Mesothelial cell of epicardium (in vitro differentiated cells): ENCODE measurements around the gene BTN3A1. TPM values are rescaled to one million over a fixed set of nuclear protein-coding genes. Genes with fewer than 3 reads are reported as not detected.

Experiments used
- DNase-seq, 2 experiments: peaks; one replicate each; pipeline ENCODE4 v3.0.0; 2021; ENCODE audit warnings: low spot score in 2 of 2; ENCODE audit not compliant: unreplicated experiment in 2 of 2
- H3K27ac Mint-ChIP-seq: 2 replicates; pipeline ENCODE4 v1.8.0; 2021; ENCODE audit warnings: mixed read lengths
- H3K27me3 Mint-ChIP-seq: 2 replicates; pipeline ENCODE4 v1.8.0; 2021; ENCODE audit warnings: low read depth, mixed read lengths
- H3K36me3 Mint-ChIP-seq: 2 replicates; pipeline ENCODE4 v1.8.0; 2021; ENCODE audit warnings: mixed read lengths
- H3K4me1 Mint-ChIP-seq: 2 replicates; pipeline ENCODE4 v1.8.0; 2021; ENCODE audit warnings: mixed read lengths
- H3K4me3 Mint-ChIP-seq: 2 replicates; pipeline ENCODE4 v1.8.0; 2021; ENCODE audit warnings: mild to moderate bottlenecking, moderate library complexity, mixed read lengths
- H3K9me3 Mint-ChIP-seq: 2 replicates; pipeline ENCODE4 v1.8.0; 2021; ENCODE audit warnings: mixed read lengths
- total RNA-seq: library from RNA; stranded (reverse); gene quantifications from 3 replicates; pipeline ENCODE4 v1.2.1, GENCODE V29; 2021
- TF ChIP-seq, protein P1 (sequence below): fragments of 200-600 bp; sonication (generic); IDR thresholded peaks from one replicate; pipeline ENCODE4 v1.5.0; 2021; ENCODE audit warnings: antibody characterized with exemption; ENCODE audit not compliant: unreplicated experiment

Gene BTN3A1
- total RNA-seq, 1 donor from 2014 or later = 39.8 TPM

DNA sequence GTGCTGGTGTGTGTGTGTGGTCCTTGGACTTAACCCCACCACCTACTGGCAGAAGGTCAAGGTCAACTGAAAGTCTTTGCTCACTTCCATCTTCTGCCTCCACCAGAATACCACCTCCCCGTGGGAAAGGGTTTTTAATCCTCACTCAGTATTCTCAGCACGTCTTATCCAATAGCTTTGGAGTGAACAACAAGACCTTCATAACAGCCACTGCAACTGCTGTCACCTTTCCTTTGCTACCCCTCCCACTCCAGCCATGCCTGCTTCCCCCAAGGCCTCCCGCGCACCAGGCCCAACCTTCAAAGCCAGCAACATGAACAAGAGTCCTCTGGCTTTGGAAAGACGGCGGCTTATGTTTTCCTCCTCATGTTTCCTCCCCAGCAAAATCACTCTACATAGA lies 20.0 kb upstream of the BTN3A1 start:
- H3K4me1 Mint-ChIP-seq = peaks cover 14% of the 10 kb centered on the region
- no peak for DNase-seq
- H3K27me3 Mint-ChIP-seq = no peaks in the 10 kb centered on the region
- TF ChIP-seq, protein P1, sequence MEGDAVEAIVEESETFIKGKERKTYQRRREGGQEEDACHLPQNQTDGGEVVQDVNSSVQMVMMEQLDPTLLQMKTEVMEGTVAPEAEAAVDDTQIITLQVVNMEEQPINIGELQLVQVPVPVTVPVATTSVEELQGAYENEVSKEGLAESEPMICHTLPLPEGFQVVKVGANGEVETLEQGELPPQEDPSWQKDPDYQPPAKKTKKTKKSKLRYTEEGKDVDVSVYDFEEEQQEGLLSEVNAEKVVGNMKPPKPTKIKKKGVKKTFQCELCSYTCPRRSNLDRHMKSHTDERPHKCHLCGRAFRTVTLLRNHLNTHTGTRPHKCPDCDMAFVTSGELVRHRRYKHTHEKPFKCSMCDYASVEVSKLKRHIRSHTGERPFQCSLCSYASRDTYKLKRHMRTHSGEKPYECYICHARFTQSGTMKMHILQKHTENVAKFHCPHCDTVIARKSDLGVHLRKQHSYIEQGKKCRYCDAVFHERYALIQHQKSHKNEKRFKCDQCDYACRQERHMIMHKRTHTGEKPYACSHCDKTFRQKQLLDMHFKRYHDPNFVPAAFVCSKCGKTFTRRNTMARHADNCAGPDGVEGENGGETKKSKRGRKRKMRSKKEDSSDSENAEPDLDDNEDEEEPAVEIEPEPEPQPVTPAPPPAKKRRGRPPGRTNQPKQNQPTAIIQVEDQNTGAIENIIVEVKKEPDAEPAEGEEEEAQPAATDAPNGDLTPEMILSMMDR = no peak
- no peaks in the 10 kb centered on the region for H3K9me3 Mint-ChIP-seq
- peak overlapping the region; percentile 14 for H3K4me3 Mint-ChIP-seq
- H3K36me3 Mint-ChIP-seq = no peaks in the 10 kb centered on the region
- peak overlapping the region; percentile 19 for H3K27ac Mint-ChIP-seq

DNA sequence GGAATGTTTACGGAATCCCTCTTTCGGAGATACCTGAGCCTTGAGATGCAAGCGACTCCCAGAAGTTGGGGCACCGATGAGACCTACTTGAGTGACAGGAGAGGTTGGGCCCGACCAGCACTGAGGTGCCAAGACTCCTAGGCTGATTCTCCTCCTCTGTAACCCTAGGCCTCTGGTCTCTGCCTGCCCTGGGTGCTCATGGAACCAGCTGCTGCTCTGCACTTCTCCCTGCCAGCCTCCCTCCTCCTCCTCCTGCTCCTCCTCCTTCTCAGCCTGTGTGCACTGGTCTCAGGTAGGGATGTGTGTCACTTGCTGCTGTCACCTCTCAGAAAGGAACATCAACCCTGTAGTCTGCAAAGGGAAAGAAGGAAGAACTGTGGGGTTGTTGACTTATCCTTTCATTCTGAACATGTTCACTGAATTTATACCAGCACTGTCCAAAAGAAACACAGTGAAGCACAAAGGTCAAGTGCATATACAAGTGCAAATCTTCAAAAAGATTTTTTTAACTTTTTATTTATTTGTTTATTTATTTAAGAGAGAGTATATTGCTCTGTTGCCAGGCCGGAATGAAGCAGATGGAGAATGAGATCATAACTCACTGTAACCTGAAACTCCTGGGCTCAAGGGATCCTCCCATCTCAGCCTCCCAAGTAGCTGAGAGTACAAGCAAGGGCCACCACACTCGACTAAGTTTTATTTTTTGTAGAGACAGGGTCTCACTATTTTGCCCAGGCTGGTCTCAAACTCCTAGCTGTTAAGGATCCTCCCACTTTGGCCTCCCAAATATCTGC lies 18.3 kb upstream of the BTN3A1 start:
- DNase-seq = no peak
- Mint-ChIP-seq H3K4me1 (peaks cover 17% of the 10 kb centered on the region), H3K4me3 (peak overlapping the region; percentile 92), H3K27me3 (no peaks in the 10 kb centered on the region), H3K9me3 (no peaks in the 10 kb centered on the region), H3K36me3 (peaks cover 8% of the 10 kb centered on the region), H3K27ac (peak overlapping the region; percentile 99)
- TF ChIP-seq, protein P1 = no peak

DNA sequence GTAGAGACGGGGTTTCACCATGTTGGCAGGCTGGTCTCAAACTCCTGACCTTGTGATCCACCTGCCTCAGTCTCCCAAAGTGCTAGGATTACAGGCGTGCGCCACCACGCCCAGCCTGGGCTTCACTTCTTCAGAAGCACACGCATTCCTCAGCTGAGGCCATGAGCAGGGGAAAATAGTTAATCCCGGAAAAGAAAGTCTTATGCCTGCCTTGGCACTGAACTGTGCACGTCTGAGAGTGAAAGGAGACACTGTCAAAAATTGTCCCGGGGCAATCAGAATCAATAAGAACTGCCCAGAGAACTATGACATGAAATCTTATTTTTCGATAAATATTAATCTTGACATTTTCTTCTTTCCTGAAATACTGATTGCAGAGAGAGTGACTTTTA lies 16.3 kb upstream of the BTN3A1 start:
- TF ChIP-seq, protein P1 = no peak
- Mint-ChIP-seq H3K4me3 (no peak overlapping the region), H3K36me3 (peaks cover 24% of the 10 kb centered on the region), H3K9me3 (no peaks in the 10 kb centered on the region), H3K4me1 (peaks cover 17% of the 10 kb centered on the region), H3K27me3 (no peaks in the 10 kb centered on the region), H3K27ac (no peak overlapping the region)
- DNase-seq = no peak

DNA sequence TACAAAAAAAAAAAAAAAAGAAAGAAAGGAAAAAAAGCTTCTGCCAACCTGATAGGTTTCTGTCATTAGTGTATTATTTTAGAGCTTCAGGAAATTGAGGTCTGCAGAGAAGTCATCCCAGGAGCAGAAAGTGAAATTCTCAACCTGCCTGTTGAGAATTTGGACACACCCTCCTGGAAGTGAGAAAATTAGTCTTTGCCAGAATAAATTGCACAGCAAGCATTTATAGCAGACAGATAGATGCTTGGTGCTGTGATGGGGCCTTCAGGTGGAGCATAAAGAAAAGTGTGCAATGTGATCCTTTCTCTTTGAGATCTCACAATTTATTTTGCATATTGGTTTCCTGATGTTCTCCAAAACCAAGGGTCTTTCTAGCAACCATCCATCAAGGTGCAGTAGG lies 14.5 kb upstream of the BTN3A1 start:
- DNase-seq = no peak
- no peaks in the 10 kb centered on the region for H3K27me3 Mint-ChIP-seq
- TF ChIP-seq, protein P1 = no peak
- peaks cover 17% of the 10 kb centered on the region for H3K4me1 Mint-ChIP-seq
- H3K27ac Mint-ChIP-seq = no peak overlapping the region
- H3K36me3 Mint-ChIP-seq = peaks cover 40% of the 10 kb centered on the region
- no peaks in the 10 kb centered on the region for H3K9me3 Mint-ChIP-seq
- no peak overlapping the region for H3K4me3 Mint-ChIP-seq

DNA sequence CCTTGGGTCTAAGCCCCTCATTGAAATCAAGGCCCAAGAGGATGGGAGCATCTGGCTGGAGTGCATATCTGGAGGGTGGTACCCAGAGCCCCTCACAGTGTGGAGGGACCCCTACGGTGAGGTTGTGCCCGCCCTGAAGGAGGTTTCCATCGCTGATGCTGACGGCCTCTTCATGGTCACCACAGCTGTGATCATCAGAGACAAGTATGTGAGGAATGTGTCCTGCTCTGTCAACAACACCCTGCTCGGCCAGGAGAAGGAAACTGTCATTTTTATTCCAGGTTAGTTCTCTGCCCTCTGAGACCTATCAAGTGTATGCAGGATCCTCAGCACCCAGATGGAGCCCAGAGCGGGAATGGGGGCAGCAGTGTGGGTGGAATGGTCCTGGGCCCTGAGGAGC lies 14.1 kb upstream of the BTN3A1 start:
- Mint-ChIP-seq H3K36me3 (peaks cover 45% of the 10 kb centered on the region), H3K4me3 (no peak overlapping the region), H3K4me1 (peaks cover 16% of the 10 kb centered on the region), H3K27ac (no peak overlapping the region), H3K27me3 (no peaks in the 10 kb centered on the region), H3K9me3 (no peaks in the 10 kb centered on the region)
- TF ChIP-seq, protein P1 = no peak
- DNase-seq = no peak
